ENCODE data around the gene PAEP.
"Not testable (repeated sequence)": the region's sequence is repeated elsewhere in the genome, so short reads cannot be mapped to it uniquely, and the experiment has no call there.

Gene PAEP

GRCh38 chr9:135561391-135562234 lies at the start of gene PAEP:
TSS of gene PAEP (plus strand) at chr9:135561756.
- DNase-seq (ENCODE audit: low spot score), result no peak

DNA sequence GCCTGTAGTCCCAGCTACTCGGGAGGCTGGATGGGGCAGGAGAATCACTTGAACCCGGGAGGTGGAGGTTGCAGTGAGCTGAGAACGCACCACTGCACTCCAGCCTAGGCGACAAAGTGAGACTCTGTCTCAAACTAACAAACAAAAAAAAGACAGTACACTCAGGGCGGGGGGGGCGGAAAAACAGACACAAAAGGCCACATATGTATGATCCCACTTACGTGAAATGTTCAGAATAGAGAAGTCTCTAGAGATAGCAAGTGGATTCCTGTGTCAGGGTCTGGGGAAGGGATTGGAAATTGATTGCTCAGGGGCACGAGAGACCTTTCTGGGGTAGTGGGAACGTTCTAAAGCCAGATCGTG lies 49.3 kb upstream of the PAEP start:
- no peak for DNase-seq (ENCODE audit: low spot score)

GRCh38 chr9:135512904-135513303 lies 48.7 kb upstream of the PAEP start:
- DNase-seq (ENCODE audit: low spot score), result no peak

DNA sequence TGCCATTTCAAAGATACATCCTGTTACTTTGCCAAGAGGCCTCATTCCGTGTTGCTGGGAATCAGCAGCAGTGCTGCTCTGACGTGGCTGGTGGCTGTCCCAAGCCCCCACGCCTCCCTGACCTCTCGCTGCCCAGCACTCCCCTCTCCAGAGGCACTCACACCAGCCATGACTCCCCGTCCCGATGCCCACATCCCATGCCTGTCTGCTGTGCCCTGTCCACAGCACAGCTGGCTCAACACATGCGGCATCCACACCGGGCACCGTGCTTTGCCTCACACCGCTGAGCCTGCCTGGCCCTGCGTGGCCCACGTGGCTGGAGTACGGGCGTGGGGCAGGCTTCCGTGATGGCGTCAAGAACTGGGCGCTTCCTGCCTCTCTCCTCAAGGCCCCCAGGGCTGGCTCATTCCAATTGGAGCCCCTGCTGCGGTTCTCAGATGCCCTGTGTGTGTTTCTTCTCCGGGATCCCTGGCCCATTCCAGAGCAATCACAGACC lies 48.2 kb upstream of the PAEP start:
- no peak for DNase-seq (ENCODE audit: low spot score)

DNA sequence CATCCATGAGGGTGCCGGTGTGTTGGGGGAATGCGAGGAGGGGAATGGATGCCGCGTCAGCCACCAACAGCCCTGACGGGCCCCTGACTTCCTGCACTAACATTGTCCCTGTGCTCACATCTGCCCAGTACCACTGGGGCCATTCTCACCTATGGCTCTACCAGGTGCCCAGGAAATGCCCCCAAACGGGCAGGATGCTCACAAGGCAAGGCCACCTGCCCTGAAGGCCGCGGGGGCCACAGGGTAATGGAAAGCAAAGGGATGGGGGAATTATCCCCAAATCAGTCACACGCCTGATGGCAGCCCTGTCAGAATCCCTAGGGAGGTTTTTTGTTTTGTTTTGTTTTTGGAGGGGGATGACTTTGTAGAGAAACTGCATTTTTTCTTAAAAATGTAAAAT lies 47.6 kb upstream of the PAEP start:
- DNase-seq (ENCODE audit: low spot score), result not testable (repeated sequence)

GRCh38 chr9:135514342-135515082 lies 47.0 kb upstream of the PAEP start:
- DNase-seq (ENCODE audit: low spot score), result no peak

DNA sequence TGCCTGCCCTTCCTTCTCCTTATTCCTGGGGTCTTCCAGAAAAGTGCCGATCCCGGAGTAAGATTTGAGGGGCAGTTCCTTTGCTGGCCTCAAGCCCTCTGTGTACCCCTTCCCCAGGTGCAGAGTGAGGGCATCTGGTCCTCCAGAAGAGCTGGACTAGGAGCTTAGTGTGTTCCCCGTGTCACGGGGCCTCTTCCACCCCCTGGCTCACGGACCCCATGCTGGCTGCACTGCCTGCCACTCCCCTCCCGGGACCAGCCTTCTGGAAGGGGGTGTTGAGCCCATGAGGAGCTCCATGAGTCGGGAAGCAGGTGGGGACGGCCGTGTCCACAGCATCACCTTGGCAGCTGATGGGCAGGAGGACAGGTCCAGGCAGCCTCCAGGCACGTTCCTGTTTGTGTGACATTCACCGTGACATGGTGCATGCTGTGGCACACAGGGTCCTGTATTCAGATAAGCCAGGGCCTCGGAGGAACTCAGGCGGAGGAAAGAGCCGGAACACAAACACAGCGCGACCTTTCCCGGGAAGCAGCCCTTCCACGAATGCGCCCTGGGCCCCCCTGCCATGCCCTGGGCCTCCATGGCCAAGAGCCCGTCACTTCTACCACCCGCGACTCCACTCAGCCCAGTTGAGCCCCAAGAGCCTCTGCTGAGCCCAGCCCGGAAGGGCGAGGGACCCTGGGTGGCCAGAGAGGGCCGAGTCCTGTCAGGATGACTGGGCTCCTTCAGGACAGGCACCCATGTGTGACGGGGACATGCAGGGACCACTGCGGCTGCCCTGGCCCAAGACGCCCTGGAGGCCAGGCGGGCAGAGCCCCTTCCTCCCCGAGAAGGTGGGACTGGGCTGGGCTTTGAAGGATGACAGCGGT lies 46.2 kb upstream of the PAEP start:
- no peak for DNase-seq (ENCODE audit: low spot score)

DNA sequence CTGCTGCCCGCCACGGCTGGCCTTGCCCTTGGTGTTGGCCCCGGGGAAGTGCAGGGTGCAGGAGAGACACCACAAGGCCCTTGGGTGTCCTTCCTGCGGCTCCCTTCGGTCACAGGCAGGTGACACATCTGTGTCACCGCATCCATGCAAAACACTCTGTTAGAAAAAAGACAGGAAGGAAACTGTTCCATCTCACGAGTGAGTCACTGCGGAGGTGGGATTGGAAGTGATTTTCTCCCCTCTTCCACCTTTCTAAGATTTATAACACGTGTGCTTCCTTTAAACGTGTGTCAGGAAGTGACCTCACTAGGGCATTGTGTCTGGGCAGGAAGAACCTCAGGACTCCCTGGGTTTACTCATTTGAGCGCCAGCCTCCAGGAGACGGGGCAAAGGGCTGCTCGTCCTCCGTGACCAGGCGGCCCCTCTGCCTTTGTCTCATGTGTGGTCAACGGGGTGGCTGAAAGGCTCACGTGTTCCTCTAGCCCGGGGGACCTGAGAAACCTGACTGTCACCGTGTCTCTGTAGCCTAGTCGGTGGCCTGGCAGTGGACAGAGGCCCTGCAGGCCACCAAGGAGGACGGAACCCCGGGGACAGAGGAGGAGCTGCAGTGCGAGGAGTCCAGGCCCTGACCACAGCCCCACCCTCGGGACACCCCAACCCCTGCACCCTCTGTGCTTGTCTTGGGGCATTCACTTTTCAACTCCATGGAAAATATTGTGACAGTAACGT lies 45.3 kb upstream of the PAEP start:
- no peak for DNase-seq (ENCODE audit: low spot score)

DNA sequence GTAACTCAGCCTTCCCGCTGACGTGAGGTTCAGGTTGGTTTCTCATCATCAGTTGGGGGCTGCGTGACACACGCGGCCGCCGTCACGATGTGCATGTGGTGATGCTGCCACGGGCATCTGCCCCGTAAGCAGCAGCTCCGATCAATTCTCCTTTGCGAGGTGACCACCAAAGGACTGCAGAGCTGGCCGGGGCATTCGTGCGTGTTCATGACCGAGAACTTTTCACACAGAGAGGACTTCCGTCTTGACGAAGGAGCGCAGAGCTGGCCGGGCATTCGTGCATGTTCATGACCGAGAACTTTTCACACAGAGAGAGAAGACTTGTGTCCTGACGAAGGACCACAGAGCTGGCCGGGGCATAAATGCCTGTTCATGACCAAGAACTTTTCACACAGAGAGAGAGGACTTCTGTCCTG lies 44.1 kb upstream of the PAEP start:
- no peak for DNase-seq (ENCODE audit: low spot score)

DNA sequence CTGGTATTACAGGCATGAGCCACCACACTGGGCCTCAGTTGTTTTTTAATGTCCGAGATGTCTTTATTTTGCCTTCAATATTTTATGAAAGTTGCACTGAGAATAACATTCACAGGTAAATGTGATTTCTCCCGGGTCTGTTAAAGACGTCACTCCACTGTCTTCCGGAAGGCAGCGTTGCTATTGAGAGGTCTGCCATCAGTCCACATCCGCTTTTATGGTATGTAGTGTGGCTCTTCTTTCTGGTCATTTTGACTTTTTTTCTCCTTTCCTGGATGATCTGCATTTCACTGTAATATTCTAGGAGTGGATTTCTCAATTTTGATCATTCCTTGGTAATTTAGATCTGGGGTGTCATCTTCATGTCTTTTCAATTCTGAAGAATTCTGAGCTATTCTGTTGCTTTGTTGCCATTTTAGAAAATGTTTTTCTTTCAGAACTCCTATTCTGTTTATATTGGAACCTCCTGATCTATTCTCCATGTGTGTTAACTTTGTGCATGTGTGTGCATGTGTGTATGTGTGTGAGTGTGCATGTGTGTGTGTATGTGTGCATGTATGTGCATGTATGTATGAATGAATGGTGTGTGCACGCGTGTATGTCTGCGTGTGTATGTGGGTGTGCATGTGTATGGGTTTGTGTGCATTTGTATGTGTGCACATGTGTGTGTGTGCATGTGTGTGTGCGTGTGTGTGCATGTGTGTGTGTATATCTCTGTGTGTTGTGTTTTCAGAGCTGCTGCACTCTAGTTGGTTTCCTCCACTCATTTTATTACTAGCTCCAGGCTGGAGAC lies 42.2 kb upstream of the PAEP start:
- DNase-seq (ENCODE audit: low spot score), result no peak

- DNase-seq (ENCODE audit: low spot score), result no peak
Measured at GRCh38 chr9:135520916-135521607, 40.5 kb upstream of the PAEP start, which contains the start of gene LCN1. TSS of gene LCN1 (plus strand) at chr9:135521440. CDS start at chr9:135521498, 58 bp downstream.

DNA sequence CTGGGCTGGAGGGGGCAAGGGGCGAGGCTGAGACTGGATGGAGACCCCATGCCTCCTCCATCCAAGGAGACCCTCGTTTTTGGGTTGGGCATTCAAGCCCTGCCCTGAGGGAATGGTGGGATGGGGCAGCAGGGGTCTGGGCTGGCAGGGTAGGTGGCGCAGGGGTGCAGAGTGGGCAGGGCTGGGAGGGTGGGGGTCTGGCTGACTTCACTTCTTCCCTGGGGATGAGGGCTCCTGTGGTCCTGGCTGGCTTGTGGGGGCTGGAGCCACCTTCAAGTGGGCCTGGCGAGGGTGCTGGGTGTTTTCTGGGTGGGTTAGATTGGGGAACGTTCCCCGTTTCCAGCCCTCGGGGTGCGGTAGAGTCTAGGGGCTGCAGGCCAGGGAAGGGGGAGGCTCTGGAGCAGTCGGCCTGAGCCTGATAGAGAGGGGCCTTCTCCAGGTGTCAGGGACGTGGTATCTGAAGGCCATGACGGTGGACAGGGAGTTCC lies 39.9 kb upstream of the PAEP start:
- no peak for DNase-seq (ENCODE audit: low spot score)

DNA sequence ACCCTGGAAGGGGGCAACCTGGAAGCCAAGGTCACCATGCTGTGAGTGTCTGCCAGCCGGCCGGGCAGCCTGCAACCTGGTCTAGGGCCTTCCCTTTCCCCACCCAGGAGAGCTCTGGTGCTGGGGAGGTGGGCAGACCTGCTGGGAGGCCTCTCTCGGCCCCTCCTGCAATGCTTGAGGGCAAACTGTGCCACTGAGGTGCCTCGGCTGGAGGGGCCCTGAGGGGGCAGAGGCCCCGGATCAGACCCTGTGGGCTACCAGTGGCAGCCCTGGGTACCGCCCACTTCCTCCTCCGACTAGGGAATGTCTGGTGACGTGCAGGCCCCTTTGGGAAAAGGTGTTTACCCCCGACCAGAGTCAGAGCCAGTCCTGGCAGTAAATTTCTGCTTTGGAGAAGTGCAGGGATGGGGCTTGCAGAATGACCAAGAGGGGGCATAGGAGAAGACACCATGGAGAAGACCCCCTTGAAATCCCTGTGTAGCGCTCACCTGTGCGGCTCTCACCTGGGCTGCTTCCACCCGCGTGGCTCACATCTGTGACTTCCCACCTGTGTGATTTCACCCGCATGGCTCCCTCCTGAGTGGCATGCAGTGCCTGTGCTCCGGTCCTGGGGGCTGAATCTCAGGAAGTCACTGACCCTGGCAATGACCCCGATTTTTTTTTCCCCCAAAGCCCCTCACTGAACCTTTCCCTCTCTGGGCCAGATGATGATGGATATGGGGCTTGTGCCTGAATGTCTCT lies 39.2 kb upstream of the PAEP start:
- no peak for DNase-seq (ENCODE audit: low spot score)

DNA sequence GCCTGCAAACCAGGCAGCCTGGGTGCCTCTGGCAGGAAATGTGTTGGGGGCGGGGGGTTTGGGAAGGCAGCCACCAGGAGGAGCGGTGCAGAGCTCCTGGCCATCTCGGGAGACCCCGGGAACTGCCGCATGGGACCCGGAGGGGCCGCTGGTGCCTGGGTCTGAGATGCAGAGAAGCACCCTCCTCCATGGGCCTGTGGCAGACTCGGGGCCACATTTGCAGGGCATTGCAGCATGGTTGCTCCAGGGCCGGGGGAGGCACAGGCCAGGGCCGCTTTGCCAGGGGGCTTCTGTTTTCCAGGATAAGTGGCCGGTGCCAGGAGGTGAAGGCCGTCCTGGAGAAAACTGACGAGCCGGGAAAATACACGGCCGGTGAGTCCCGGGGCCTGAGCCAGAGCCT lies 38.6 kb upstream of the PAEP start:
- DNase-seq (ENCODE audit: low spot score), result no peak

DNA sequence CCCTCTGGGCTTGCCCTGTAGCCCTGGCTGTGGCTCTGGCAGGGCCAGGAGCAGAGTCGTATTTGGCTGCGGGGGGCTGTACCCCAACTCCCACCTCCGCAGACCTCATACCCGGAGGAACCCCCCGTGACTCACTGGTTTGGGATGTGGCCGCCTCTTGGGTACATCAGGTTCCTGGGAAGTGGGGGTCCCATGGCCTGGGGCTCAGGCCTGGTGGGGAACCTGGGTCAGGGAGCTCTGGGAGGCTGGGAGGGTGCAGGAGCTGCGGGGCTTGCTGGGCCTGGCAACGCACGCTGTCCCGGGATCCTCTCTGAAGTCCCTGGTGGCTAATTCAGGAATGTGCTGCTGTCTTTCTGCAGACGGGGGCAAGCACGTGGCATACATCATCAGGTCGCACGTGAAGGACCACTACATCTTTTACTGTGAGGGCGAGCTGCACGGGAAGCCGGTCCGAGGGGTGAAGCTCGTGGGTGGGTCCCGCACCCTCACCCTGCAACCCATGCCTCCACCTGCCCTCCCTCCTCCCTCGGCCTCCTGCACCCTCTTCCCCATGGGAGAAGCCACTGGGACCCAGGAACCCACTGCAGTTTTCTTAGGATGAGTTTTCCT lies 37.9 kb upstream of the PAEP start:
- no peak for DNase-seq (ENCODE audit: low spot score)

DNA sequence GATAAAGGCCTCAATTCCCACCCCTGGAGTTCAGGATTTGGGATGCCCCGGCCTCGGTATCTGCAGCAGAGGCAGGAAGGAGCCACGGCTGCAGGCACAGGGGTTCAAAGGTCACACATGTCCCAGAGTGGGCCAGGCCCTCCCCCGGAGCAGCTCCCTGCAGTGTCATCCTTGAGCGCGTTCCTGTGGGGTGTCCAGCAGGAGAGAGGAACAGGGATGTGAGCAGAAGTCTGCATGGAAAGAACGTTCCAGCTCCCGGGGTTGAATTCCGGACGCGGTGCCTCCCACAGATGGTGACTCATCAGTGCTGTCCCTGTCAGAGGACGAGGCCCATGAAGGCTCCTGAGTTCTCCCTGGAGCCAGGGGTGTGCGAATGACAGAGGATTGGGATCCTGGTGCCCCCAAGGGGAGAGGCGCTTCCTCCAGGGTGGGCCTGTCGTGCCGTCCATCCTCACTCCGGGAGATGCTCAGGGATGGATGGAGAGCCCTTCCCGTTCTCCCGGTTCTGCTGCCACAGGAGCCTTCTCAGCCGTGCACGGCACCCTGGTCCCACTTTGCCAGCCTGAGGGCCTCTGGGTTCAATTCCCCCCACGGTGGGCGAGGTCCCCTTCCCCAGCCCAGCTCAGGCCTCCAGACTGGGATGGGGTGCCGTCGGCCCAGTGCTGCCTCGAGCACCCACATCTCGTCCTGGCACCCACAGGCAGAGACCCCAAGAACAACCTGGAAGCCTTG lies 37.3 kb upstream of the PAEP start:
- no peak for DNase-seq (ENCODE audit: low spot score)

DNA sequence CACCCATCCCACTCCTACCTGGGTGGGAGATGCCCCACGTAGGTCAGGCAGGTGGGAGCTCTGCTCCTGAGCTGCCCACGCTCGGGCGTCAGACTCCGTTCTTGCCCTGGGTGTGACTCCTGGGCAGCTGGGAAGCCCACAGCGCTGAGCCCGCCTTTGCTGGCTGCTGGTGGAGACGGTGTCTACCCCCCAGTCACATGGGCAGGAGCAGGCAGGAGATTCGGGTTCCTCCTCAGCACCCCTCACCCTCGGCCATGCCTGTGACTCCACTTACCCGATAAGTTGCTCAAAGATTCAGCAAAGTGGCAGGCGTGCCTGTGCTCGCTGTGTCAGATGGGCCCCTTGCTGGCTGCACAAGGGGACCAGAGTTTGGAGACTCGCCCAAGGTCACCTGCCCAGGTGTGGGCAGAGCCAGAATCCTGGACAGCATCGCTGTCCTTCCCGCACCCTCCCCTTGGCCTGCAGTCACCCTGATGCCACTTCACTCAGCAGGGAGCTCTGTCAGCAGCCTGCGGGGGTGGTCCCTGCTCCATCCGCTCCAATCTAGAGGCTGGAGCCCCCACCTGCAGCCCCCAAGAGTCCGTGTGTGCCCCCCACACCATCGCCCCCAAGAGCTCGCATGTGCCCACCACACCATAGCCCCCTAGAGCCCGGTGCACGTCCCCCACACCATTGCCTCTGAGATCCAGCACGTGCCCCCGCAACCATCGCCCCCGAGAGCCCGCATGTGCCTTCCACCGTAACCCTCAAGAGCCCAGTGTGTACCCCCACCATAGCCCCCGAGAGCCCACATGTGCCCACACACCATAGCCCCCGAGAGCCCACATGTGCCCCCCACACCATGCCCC lies 36.1 kb upstream of the PAEP start:
- no peak for DNase-seq (ENCODE audit: low spot score)

Measured in pons (tissue), 1 donor.